Adipose tissue (tissue), 3 donors: ENCODE results near the gene CSF2RB. TPM values are rescaled to one million over a fixed set of nuclear protein-coding genes. Genes with fewer than 3 reads are reported as not detected.

Experiments used
- H3K27ac ChIP-seq: one replicate; pipeline ENCODE4 v1.5.1; 2013; ENCODE audit warnings: low read depth, low read length
- WGBS, 3 donors: extraction: QIAGEN DNeasy Blood & Tissue Kit; methylation state at CpG; one replicate each; pipeline ENCODE4 v1.1.7; 2013; 5-methylcytosine and 5-hydroxymethylcytosine counted together
- polyA plus RNA-seq, 3 donors: library from polyadenylated mRNA; stranded (reverse); fragments of 200-250 nt; gene quantifications; one replicate each; pipeline ENCODE4 v1.2.3, GENCODE V29; 2013
- donor health status: healthy with polysubstance abuse.
- donor health status: Bipolar disorder and iron deficiency.
- donor health status: healthy.

CSF2RB gene
- polyA plus RNA-seq = 1 to 10 TPM in 2 of 3 donors, under 1 TPM in 1; 0.89 to 8.6 (median 4.9) TPM

- WGBS, 3 donors = 39 to 67% (median 43%) methylated on average over 18 of the region's 18 CpGs
- no peak within 1 kb of the TSS for H3K27ac ChIP-seq
These were observed at the start of gene CSF2RB for GRCh38 chr22:36913427-36914389. TSS of gene CSF2RB (plus strand) at chr22:36913628. CDS start at chr22:36922208, 8,580 bp downstream.

DNA sequence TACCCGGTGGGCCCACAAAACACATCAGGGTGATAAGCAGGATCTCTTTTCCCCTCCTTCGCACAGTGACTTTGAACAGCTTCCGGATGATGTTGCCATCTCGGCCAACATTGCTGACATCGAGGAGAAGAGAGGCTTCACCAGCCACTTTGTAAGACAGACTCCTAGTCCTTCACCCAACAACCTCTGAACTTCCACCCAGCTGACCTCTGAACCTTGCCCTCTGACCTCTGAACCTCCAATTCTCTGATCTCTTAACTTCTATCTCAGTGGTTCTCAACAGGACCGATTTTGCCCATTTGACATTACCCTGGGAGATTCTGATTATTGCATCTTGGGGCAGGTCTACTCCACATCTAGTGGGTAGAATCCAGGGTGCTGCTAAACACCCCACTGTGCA lies 49.4 kb upstream of the CSF2RB start:
- 76 to 84% (median 81%) methylated on average over 6 of the region's 6 CpGs for WGBS, 3 donors

GRCh38 chr22:36864454-36865215 lies 48.8 kb upstream of the CSF2RB start:
- no peak overlapping the region for H3K27ac ChIP-seq
- WGBS, 3 donors = 65 to 76% (median 70%) methylated on average over 14 of the region's 14 CpGs

More for the DNA sequence above, 49.4 kb upstream of the CSF2RB start:
- no peak overlapping the region for H3K27ac ChIP-seq

GRCh38 chr22:36865346-36865745 lies 48.1 kb upstream of the CSF2RB start:
- no peak overlapping the region for H3K27ac ChIP-seq
- 13 to 37% (median 34%) methylated on average over 13 of the region's 13 CpGs for WGBS, 3 donors

GRCh38 chr22:36867695-36868094 lies 45.7 kb upstream of the CSF2RB start:
- 65 to 81% (median 79%) methylated on average over 5 of the region's 5 CpGs for WGBS, 3 donors
- H3K27ac ChIP-seq = no peak overlapping the region

- H3K27ac ChIP-seq = no peak overlapping the region
- 60 to 87% (median 82%) methylated on average over 4 to 5 of the region's 5 CpGs for WGBS, 3 donors
These were observed 44.8 kb upstream of the CSF2RB start for GRCh38 chr22:36868546-36869181.

DNA sequence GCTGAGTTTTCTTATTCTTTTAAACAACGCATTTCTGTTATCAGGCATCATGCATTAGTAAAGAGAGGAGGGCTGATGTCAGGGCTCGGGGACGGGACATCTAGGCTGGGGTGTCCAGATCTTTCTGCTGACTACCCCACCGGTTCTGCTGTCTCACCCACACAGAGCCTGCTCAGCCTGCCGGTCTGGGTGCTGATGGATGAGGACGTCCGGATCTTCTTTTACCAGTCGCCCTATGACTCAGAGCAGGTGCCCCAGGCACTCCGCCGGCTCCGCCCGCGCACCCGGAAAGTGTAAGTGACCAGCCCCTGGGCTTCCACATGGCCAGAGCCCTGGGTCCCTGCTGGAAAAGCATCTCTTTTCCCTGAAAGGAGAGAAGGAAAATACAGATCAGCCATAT lies 43.2 kb upstream of the CSF2RB start:
- H3K27ac ChIP-seq = no peak overlapping the region
- WGBS, 3 donors = 76 to 89% (median 86%) methylated on average over 14 of the region's 14 CpGs

GRCh38 chr22:36871669-36872081 lies 41.8 kb upstream of the CSF2RB start:
- no peak overlapping the region for H3K27ac ChIP-seq
- WGBS, 3 donors = 54 to 79% (median 64%) methylated on average over 11 of the region's 11 CpGs

DNA sequence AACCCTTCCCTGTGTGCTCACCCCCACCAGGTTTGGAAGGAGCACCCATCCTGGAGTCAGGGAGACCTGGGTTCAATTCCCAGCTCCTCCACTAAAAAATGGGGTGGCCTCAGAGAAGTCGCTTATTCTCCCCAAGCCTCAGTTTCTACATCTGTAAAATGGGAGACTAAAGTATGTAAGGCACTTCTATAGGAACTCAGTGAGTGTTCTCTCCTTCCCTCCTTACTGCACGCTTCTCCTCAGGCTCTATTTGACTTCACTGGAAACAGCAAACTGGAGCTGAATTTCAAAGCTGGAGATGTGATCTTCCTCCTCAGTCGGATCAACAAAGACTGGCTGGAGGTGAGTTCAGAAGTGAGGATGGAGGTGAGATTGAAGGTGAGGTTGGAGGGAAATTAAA lies 41.3 kb upstream of the CSF2RB start:
- 82 to 94% (median 88%) methylated on average over 3 of the region's 3 CpGs for WGBS, 3 donors

DNA sequence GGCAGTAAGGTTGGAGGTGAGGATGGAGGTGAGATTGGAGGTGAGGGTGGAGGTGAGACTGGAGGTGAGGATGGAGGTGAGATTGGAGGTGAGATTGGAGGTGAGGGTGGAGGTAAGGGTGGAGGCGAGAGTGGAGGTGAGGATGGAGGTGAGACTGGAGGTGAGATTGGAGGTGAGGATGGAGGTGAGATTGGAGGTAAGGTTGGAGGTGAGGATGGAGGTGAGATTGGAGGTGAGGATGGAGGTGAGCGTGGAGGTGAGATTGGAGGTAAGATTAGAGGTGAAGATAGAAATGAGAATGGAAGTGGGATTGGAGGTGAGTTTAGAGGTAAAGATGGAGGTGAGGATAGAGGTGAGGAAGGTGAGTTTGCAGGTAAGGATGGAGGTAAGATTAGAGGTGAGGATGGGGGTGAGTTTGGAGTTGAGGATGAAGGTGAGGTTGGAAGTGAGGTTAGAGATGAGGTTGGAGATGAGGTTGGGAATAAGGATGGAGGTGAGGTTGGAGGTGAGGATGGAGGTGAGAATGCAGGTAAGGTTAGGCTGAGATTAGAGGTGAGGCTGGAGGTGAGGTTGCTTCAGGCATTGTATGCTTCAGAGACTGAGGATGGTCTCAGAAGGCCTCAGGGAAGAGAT lies 40.4 kb upstream of the CSF2RB start:
- WGBS, 3 donors = 92 to 95% (median 94%) methylated on average over 2 of the region's 2 CpGs
- no peak overlapping the region for H3K27ac ChIP-seq

More for the DNA sequence above, 41.3 kb upstream of the CSF2RB start:
- H3K27ac ChIP-seq = no peak overlapping the region

GRCh38 chr22:36873614-36874308 lies 39.7 kb upstream of the CSF2RB start:
- peak overlapping the region; percentile 55 for H3K27ac ChIP-seq
- 22 to 37% (median 26%) methylated on average over 6 of the region's 6 CpGs for WGBS, 3 donors

DNA sequence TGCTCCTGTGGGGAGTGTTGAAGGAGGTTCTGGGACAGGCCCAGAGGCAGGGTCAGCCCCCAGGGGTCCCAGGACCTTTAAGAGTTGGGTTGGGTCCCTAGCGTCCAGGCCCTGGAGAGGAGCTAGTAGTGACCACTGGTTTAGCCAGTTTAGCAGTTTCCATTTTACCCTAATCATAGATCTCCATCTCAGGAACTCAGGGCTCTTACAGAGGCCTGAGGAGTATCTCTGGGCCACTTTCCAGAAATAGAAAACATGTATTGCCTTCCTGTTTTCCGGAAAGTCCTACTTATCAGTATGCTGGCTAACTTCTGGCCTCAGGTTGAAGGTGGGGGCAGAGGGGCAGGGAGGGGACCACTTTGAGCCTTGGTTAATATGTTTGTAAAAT lies 39.1 kb upstream of the CSF2RB start:
- peak overlapping the region; percentile 55 for H3K27ac ChIP-seq
- 43 to 70% (median 52%) methylated on average over 2 of the region's 2 CpGs for WGBS, 3 donors

- H3K27ac ChIP-seq = peak overlapping the region; percentile 55
- 78 to 88% (median 83%) methylated on average over 8 to 9 of the region's 9 CpGs for WGBS, 3 donors
These were observed 38.7 kb upstream of the CSF2RB start for GRCh38 chr22:36874736-36875135.

- no peak overlapping the region for H3K27ac ChIP-seq
- 64 to 90% (median 74%) methylated on average over 6 of the region's 6 CpGs for WGBS, 3 donors
These were observed 37.7 kb upstream of the CSF2RB start for GRCh38 chr22:36875741-36876140.

DNA sequence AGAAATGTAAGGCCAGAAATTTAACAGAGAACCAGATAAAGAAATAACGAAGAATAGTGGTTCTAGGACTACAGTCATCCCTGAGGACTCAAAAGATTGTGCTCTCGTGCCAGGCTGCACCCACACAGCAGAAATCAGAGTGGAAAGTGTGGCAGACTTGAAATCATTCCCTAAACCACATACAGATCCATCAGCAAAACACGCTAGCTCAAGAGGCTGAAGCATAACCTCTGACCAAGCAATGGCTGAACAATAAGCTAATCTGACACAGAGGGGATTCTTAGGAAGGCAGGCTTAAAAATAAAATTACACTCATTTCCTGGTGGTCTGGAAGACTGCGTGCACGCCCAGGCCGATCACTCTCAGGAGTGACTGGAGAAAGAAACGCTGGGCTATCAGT lies 33.7 kb upstream of the CSF2RB start:
- no peak overlapping the region for H3K27ac ChIP-seq
- whole genome bisulfite sequencing, 3 donors = 59 to 78% (median 74%) methylated on average over 7 of the region's 7 CpGs

- H3K27ac ChIP-seq = no peak overlapping the region
- 49 to 89% (median 61%) methylated on average over 1 of the region's 1 CpG for WGBS, 3 donors
These were observed 31.8 kb upstream of the CSF2RB start for GRCh38 chr22:36881504-36882245.
